OCI-LY7 (cell line): ENCODE results near the gene FAM111B. TPM values are rescaled to one million over a fixed set of nuclear protein-coding genes. Genes with fewer than 3 reads are reported as not detected.

Experiments used
- BruUV-seq: library from RNA; stranded (reverse); fragments of 400-500 nt; replicated peaks from 2 replicates; lab custom pipeline; 2021; lab: Mats Ljungman, UMichigan
- CTCF ChIA-PET: fragments of 300-600 bp; sonication (Branson Sonifier 250); formaldehyde crosslinking; loops from one replicate; lab custom pipeline; 2022; ENCODE audit warnings: antibody characterized with exemption; ENCODE audit not compliant: unreplicated experiment; lab: Charles Lee
- POLR2A ChIA-PET: fragments of 300-600 bp; sonication (Branson Sonifier 250); formaldehyde crosslinking; loops from one replicate; lab custom pipeline; 2022; ENCODE audit warnings: antibody characterized with exemption; lab: Charles Lee
- DNase-seq: peaks from one replicate; pipeline ENCODE4 v3.0.0-alpha.2; 2015; ENCODE audit warnings: low spot score
- H2AFZ ChIP-seq: fragments of 200-600 bp; sonication (generic), shearing (Covaris generic); 2 replicates; pipeline ENCODE4 v1.6.1; 2014; ENCODE audit warnings: mild to moderate bottlenecking, antibody characterized with exemption, low read length, moderate library complexity
- H3K27ac ChIP-seq: fragments of 200-600 bp; sonication (generic); 2 replicates; pipeline ENCODE4 v1.5.1; 2014; ENCODE audit warnings: mixed run types, low read depth, mild to moderate bottlenecking, moderate library complexity, low read length, inconsistent platforms; ENCODE audit not compliant: poor library complexity, severe bottlenecking
- H3K36me3 ChIP-seq: fragments of 200-600 bp; sonication (generic); 2 replicates; pipeline ENCODE4 v1.6.1; 2014; ENCODE audit warnings: mild to moderate bottlenecking, antibody characterized with exemption, low read length, moderate library complexity, mixed read lengths; ENCODE audit not compliant: insufficient read depth
- H3K4me1 ChIP-seq: fragments of 200-600 bp; sonication (generic); 2 replicates; pipeline ENCODE4 v1.5.1; 2014; ENCODE audit warnings: mild to moderate bottlenecking, low read length; ENCODE audit not compliant: insufficient read depth, poor library complexity, severe bottlenecking
- H3K4me2 ChIP-seq: fragments of 200-600 bp; sonication (generic); 2 replicates; pipeline ENCODE4 v1.6.1; 2014; ENCODE audit warnings: mild to moderate bottlenecking, low read length
- H3K4me3 ChIP-seq: fragments of 200-600 bp; sonication (generic); 2 replicates; pipeline ENCODE4 v1.5.1; 2014; ENCODE audit warnings: mild to moderate bottlenecking, low read depth, low read length; ENCODE audit not compliant: poor library complexity, severe bottlenecking
- H3K79me2 ChIP-seq: fragments of 200-600 bp; sonication (generic); 2 replicates; pipeline ENCODE4 v1.6.1; 2016; ENCODE audit warnings: low read depth, mild to moderate bottlenecking, low read length, moderate library complexity, mixed read lengths; ENCODE audit not compliant: insufficient read depth
- H3K9me2 ChIP-seq: fragments of 200-600 bp; sonication (generic); 2 replicates; pipeline ENCODE4 v1.6.1; 2016; ENCODE audit warnings: mild to moderate bottlenecking, low read length, mixed read lengths; ENCODE audit not compliant: insufficient read depth
- H3K9me3 ChIP-seq: fragments of 200-600 bp; sonication (generic); 2 replicates; pipeline ENCODE4 v1.6.1; 2014; ENCODE audit warnings: mild to moderate bottlenecking, mixed run types, low read length, mixed read lengths
- H4K20me1 ChIP-seq: fragments of 200-600 bp; sonication (generic); 2 replicates; pipeline ENCODE4 v1.6.1; 2014; ENCODE audit warnings: mild to moderate bottlenecking, antibody characterized with exemption, low read length, moderate library complexity, mixed read lengths; ENCODE audit not compliant: insufficient read depth
- EZH2phosphoT487 ChIP-seq: fragments of 200-600 bp; sonication (generic); IDR thresholded peaks from 2 replicates; pipeline ENCODE4 v1.6.1; 2018; ENCODE audit warnings: low read depth, borderline replicate concordance, mild to moderate bottlenecking, mixed run types, antibody characterized with exemption, low read length, moderate library complexity, mixed read lengths
- intact Hi-C: fragments of 100-400 bp; cut with micrococcal nuclease; formaldehyde crosslinking; loops from one replicate; pipeline ENCODE4 v1.10.0; 2022; ENCODE audit not compliant: unreplicated experiment
- total RNA-seq, 2 experiments: library from RNA; depleted of rRNA in 1 of 2; stranded (reverse); fragments of >200 nt in 1 of 2; shearing (Covaris generic) in 1 of 2; gene quantifications; 2 replicates each; pipeline ENCODE4 v1.2.3, GENCODE V29; 2014 to 2022
- TF ChIP-seq, protein P1 (sequence below): fragments of 200-600 bp; sonication (generic); conservative IDR thresholded peaks from 2 replicates; pipeline ENCODE4 v1.5.1; 2014; ENCODE audit warnings: mild to moderate bottlenecking, antibody characterized with exemption, low read length, moderate library complexity, mixed read lengths

The FAM111B gene
- total RNA-seq, 2 experiments from 2014 or later: 37.6 to 38.1 TPM

DNA sequence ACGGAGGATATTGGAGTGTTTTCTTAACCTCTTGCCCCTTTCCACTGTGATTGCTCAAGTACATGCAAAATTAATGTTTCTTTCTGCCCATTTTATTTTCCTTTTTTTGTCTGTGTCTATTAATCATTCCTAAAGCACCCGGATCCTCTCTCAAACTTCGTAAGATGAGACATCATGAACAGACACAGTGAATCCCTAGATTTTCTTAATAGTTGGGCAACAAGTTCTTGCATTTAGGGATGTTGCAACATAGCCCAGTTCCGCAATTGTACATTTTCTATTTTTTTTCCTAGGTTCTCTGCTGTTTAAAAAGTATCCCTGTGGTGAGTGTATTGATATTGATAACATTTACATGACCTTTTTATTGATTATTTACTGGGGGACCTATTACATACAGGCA is 38.5 kb downstream of the FAM111B start:
- H3K4me1 ChIP-seq: peaks cover 47% of the 10 kb centered on the region
- peak overlapping the region; percentile 90 for H3K4me3 ChIP-seq
- no peaks in the 10 kb centered on the region for H3K9me2 ChIP-seq
- H3K27ac ChIP-seq: peak overlapping the region; percentile 90
- peaks cover 52% of the 10 kb centered on the region for H3K79me2 ChIP-seq
- no peaks in the 10 kb centered on the region for H4K20me1 ChIP-seq
- no peak for TF ChIP-seq EZH2phosphoT487
- TF ChIP-seq, protein P1, sequence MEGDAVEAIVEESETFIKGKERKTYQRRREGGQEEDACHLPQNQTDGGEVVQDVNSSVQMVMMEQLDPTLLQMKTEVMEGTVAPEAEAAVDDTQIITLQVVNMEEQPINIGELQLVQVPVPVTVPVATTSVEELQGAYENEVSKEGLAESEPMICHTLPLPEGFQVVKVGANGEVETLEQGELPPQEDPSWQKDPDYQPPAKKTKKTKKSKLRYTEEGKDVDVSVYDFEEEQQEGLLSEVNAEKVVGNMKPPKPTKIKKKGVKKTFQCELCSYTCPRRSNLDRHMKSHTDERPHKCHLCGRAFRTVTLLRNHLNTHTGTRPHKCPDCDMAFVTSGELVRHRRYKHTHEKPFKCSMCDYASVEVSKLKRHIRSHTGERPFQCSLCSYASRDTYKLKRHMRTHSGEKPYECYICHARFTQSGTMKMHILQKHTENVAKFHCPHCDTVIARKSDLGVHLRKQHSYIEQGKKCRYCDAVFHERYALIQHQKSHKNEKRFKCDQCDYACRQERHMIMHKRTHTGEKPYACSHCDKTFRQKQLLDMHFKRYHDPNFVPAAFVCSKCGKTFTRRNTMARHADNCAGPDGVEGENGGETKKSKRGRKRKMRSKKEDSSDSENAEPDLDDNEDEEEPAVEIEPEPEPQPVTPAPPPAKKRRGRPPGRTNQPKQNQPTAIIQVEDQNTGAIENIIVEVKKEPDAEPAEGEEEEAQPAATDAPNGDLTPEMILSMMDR: no peak
- TSS peak; percentile 29 for BruUV-seq
- DNase-seq: no peak
- peak overlapping the region; percentile 95 for H3K4me2 ChIP-seq
- peak overlapping the region; percentile 71; the same call in 1 of the 2 replicates for H2AFZ ChIP-seq
- H3K36me3 ChIP-seq: peaks cover 46% of the 10 kb centered on the region
- POLR2A ChIA-PET: interaction anchor here (0.6 to 2.6 kb wide), 3 partner anchors 12 to 499 kb away, joined by 4 to 14 read pairs (median 4); no protein-coding TSS in a partner anchor
- intact Hi-C loops: loop anchor here (2.0 to 10.0 kb wide), 2 partner anchors 567 to 669 kb away; partner anchors contain the start of genes MRPL16 and ZFP91
- H3K9me3 ChIP-seq: no peaks in the 10 kb centered on the region
- CTCF ChIA-PET: interaction anchor here (1.2 kb wide), 1 partner anchor 295 kb away, joined by 3 read pairs; no protein-coding TSS in a partner anchor

DNA sequence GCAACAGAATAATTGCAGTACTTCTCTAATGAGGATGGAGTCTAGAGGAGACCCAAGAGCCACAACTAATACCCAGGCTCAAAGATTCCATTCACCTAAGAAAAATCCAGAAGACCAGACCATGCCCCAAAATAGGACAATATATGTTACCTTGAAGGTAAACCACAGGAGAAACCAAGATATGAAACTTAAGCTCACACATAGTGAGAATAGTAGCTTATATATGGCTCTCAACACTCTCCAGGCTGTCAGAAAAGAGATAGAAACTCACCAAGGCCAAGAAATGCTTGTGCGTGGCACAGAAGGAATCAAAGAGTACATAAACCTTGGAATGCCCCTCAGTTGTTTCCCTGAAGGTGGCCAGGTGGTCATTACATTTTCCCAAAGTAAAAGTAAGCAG is 44.7 kb downstream of the FAM111B start:
- H2AFZ ChIP-seq: no peak overlapping the region
- CTCF ChIA-PET: no interaction called here
- H3K27ac ChIP-seq: no peak overlapping the region
- DNase-seq: no peak
- peaks cover 31% of the 10 kb centered on the region; the same call in 1 of the 2 replicates for H3K79me2 ChIP-seq
- H3K36me3 ChIP-seq: peaks cover 74% of the 10 kb centered on the region
- H4K20me1 ChIP-seq: no peaks in the 10 kb centered on the region
- POLR2A ChIA-PET: interaction anchor here (0.5 to 0.7 kb wide), 2 partner anchors 12 to 243 kb away, joined by 3 read pairs; no protein-coding TSS in a partner anchor
- H3K4me2 ChIP-seq: no peak overlapping the region
- no peaks in the 10 kb centered on the region for H3K9me3 ChIP-seq
- no TSS peak for BruUV-seq
- no peak overlapping the region for H3K4me3 ChIP-seq
- TF ChIP-seq, protein P1: no peak
- no peak for TF ChIP-seq EZH2phosphoT487
- intact Hi-C loops: no loop called here
- H3K4me1 ChIP-seq: peaks cover 18% of the 10 kb centered on the region
- no peaks in the 10 kb centered on the region for H3K9me2 ChIP-seq

DNA sequence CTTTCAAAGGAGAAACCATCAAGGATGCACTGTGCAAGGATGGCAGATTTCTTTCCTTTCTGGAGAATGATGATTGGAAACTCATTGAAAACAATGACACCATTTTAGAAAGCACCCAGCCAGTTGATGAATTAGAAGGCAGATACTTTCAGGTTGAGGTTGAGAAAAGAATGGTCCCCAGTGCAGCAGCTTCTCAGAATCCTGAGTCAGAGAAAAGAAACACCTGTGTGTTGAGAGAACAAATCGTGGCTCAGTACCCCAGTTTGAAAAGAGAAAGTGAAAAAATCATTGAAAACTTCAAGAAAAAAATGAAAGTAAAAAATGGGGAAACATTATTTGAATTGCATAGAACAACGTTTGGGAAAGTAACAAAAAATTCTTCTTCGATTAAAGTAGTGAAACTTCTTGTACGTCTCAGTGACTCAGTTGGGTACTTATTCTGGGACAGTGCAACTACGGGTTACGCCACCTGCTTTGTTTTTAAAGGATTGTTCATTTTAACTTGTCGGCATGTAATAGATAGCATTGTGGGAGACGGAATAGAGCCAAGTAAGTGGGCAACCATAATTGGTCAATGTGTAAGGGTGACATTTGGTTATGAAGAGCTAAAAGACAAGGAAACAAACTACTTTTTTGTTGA is 45.4 kb downstream of the FAM111B start:
- Histone ChIP-seq H3K4me3 (no peak overlapping the region), H3K79me2 (peaks cover 24% of the 10 kb centered on the region; the same call in 1 of the 2 replicates), H3K27ac (no peak overlapping the region), H3K9me3 (no peaks in the 10 kb centered on the region), H4K20me1 (no peaks in the 10 kb centered on the region), H3K36me3 (peaks cover 67% of the 10 kb centered on the region), H3K4me2 (no peak overlapping the region), H3K4me1 (peaks cover 11% of the 10 kb centered on the region), H2AFZ (no peak overlapping the region), H3K9me2 (no peaks in the 10 kb centered on the region)
- no peak for TF ChIP-seq EZH2phosphoT487
- TF ChIP-seq, protein P1: no peak
- ChIA-PET CTCF (no interaction called here), POLR2A (interaction anchor here (0.6 kb wide), 1 partner anchor 12 kb away, joined by 3 read pairs; no protein-coding TSS in a partner anchor)
- BruUV-seq: TSS peak; percentile 43
- no peak for DNase-seq
- intact Hi-C loops: no loop called here
